Measurements from ENCODE around the gene IP6K3.

The IP6K3 gene

GRCh38 chr6:33777398-33778388 lies 31.0 kb upstream of the IP6K3 start:
- no peak for DNase-seq (ENCODE audit: low spot score)

GRCh38 chr6:33776764-33777163 lies 30.1 kb upstream of the IP6K3 start:
- no peak for DNase-seq (ENCODE audit: low spot score)

GRCh38 chr6:33776186-33776585 lies 29.5 kb upstream of the IP6K3 start:
- no peak for DNase-seq (ENCODE audit: low spot score)

GRCh38 chr6:33774774-33775173 lies 28.1 kb upstream of the IP6K3 start:
- DNase-seq (ENCODE audit: low spot score) = no peak

GRCh38 chr6:33772902-33773472 lies 26.3 kb upstream of the IP6K3 start:
- no peak for DNase-seq (ENCODE audit: low spot score)

GRCh38 chr6:33772082-33772830 lies 25.6 kb upstream of the IP6K3 start:
- no peak for DNase-seq (ENCODE audit: low spot score)

- DNase-seq (ENCODE audit: low spot score) = peak; percentile 76
Observed at GRCh38 chr6:33771146-33772081, 24.7 kb upstream of the IP6K3 start.

- no peak for DNase-seq (ENCODE audit: low spot score)
Observed at GRCh38 chr6:33770833-33771145, 24.1 kb upstream of the IP6K3 start.

GRCh38 chr6:33770124-33770832 lies 23.6 kb upstream of the IP6K3 start:
- no peak for DNase-seq (ENCODE audit: low spot score)

GRCh38 chr6:33769248-33769821 lies 22.6 kb upstream of the IP6K3 start:
- no peak for DNase-seq (ENCODE audit: low spot score)

- peak; percentile 79 for DNase-seq (ENCODE audit: low spot score)
Observed at GRCh38 chr6:33768644-33769120, 22.0 kb upstream of the IP6K3 start.

- DNase-seq (ENCODE audit: low spot score) = no peak
Observed at GRCh38 chr6:33766921-33767907, 20.5 kb upstream of the IP6K3 start.

- DNase-seq (ENCODE audit: low spot score) = no peak
Observed at GRCh38 chr6:33765368-33765767, 18.7 kb upstream of the IP6K3 start.

GRCh38 chr6:33764036-33764435 lies 17.3 kb upstream of the IP6K3 start:
- DNase-seq (ENCODE audit: low spot score) = no peak

GRCh38 chr6:33763483-33763882 lies 16.8 kb upstream of the IP6K3 start:
- no peak for DNase-seq (ENCODE audit: low spot score)

GRCh38 chr6:33762713-33763112 lies 16.0 kb upstream of the IP6K3 start:
- DNase-seq (ENCODE audit: low spot score) = no peak

GRCh38 chr6:33761922-33762629 lies 15.4 kb upstream of the IP6K3 start:
- DNase-seq (ENCODE audit: low spot score) = peak; percentile 83

GRCh38 chr6:33761581-33761921 lies 14.8 kb upstream of the IP6K3 start:
- no peak for DNase-seq (ENCODE audit: low spot score)
